CD14-positive monocyte (primary cell): ENCODE results near the gene FAM111B. TPM values are rescaled to one million over a fixed set of nuclear protein-coding genes. Genes with fewer than 3 reads are reported as not detected.

Experiments used
- DNase-seq, 3 donors: peaks; one replicate each; pipeline ENCODE4 v3.0.0-alpha.2; 2011 to 2022
- H2AFZ ChIP-seq: 2 replicates; pipeline ENCODE4 v1.6.0; 2012; ENCODE audit warnings: mild to moderate bottlenecking, low read depth, low read length, inconsistent platforms; ENCODE audit not compliant: insufficient read depth, poor library complexity, severe bottlenecking
- H3K27ac ChIP-seq, 2 donors: 1 replicate in 1 of 2; 2 replicates in 1 of 2; pipeline ENCODE4 v1.5.1; 2012 to 2013; ENCODE audit warnings: low read length in 2 of 2, control low read depth in 1 of 2, inconsistent platforms in 1 of 2, low read depth in 1 of 2, mild to moderate bottlenecking in 1 of 2
- H3K27me3 ChIP-seq, 2 donors: one replicate each; pipeline versions ENCODE4 v1.6.0 to v1.6.1; 2011 to 2013; ENCODE audit warnings: low read length in 2 of 2; ENCODE audit not compliant: control insufficient read depth in 2 of 2, insufficient read depth in 2 of 2
- H3K36me3 ChIP-seq, 2 donors: replicated peaks in 1 of 2; 1 replicate in 1 of 2; 2 replicates in 1 of 2; pipeline versions ENCODE4 v1.5.1 to v1.6.1; 2012 to 2013; ENCODE audit warnings: low read length in 2 of 2, control low read depth in 1 of 2, inconsistent platforms in 1 of 2, mild to moderate bottlenecking in 1 of 2; ENCODE audit not compliant: insufficient read depth in 2 of 2, control insufficient read depth in 1 of 2
- H3K4me1 ChIP-seq, 2 donors: 1 replicate in 1 of 2; 2 replicates in 1 of 2; pipeline versions ENCODE4 v1.5.1 to v1.6.1; 2012 to 2013; ENCODE audit warnings: low read length in 2 of 2, control low read depth in 1 of 2, inconsistent platforms in 1 of 2, mild to moderate bottlenecking in 1 of 2, moderate library complexity in 1 of 2; ENCODE audit not compliant: insufficient read depth in 2 of 2, control insufficient read depth in 1 of 2
- H3K4me2 ChIP-seq: replicated peaks from 2 replicates; pipeline ENCODE3; 2012; ENCODE audit warnings: low read length, moderate library complexity, mild to moderate bottlenecking; ENCODE audit not compliant: poor library complexity, severe bottlenecking; ENCODE audit errors: extremely low read depth
- H3K4me3 ChIP-seq, 3 experiments: fragments of 200-600 bp in 1 of 3; sonication (generic) in 1 of 3; replicated peaks in 1 of 3; 1 replicate in 2 of 3; 2 replicates in 1 of 3; pipeline ENCODE4 v1.5.1; 2011 to 2013; ENCODE audit warnings: low read length in 3 of 3, mild to moderate bottlenecking in 3 of 3, control low read depth in 2 of 3, low read depth in 2 of 3, inconsistent platforms in 1 of 3, moderate library complexity in 1 of 3
- H3K79me2 ChIP-seq: 2 replicates; pipeline ENCODE4 v1.6.0; 2012; ENCODE audit warnings: mild to moderate bottlenecking, control low read depth, inconsistent platforms, low read length, moderate library complexity; ENCODE audit not compliant: insufficient read depth
- H3K9ac ChIP-seq: 2 replicates; pipeline ENCODE4 v1.6.0; 2017; ENCODE audit warnings: low read length, mild to moderate bottlenecking; ENCODE audit not compliant: insufficient read depth, poor library complexity, severe bottlenecking
- H3K9me3 ChIP-seq, 2 donors: replicated peaks in 1 of 2; 1 replicate in 1 of 2; 2 replicates in 1 of 2; pipeline versions ENCODE4 v1.5.1 to v1.6.1; 2012 to 2013; ENCODE audit warnings: low read length in 2 of 2, control low read depth in 1 of 2; ENCODE audit not compliant: control insufficient read depth in 1 of 2, insufficient read depth in 1 of 2
- H4K20me1 ChIP-seq: 2 replicates; pipeline ENCODE4 v1.6.0; 2012; ENCODE audit warnings: mild to moderate bottlenecking, low read length, control low read depth, moderate library complexity; ENCODE audit not compliant: insufficient read depth
- H3K27ac Mint-ChIP-seq, 7 donors: one replicate each; pipeline ENCODE4 v1.8.0; 2020; ENCODE audit warnings: mild to moderate bottlenecking in 7 of 7, mixed read lengths in 7 of 7, moderate library complexity in 6 of 7, inconsistent platforms in 2 of 7
- H3K27me3 Mint-ChIP-seq, 3 donors: one replicate each; pipeline ENCODE4 v1.8.0; 2021 to 2022; ENCODE audit warnings: low read depth in 3 of 3, mild to moderate bottlenecking in 3 of 3, mixed read lengths in 3 of 3, moderate library complexity in 3 of 3, inconsistent platforms in 1 of 3
- H3K36me3 Mint-ChIP-seq, 2 donors: one replicate each; pipeline ENCODE4 v1.8.0; 2020; ENCODE audit warnings: mixed read lengths in 2 of 2, inconsistent platforms in 1 of 2, mild to moderate bottlenecking in 1 of 2
- H3K4me1 Mint-ChIP-seq: one replicate; pipeline ENCODE4 v1.8.0; 2020; ENCODE audit warnings: mild to moderate bottlenecking, mixed read lengths
- H3K4me3 Mint-ChIP-seq, 2 donors: one replicate each; pipeline ENCODE4 v1.8.0; 2020; ENCODE audit warnings: mild to moderate bottlenecking in 2 of 2, mixed read lengths in 2 of 2, moderate library complexity in 1 of 2
- H3K9me3 Mint-ChIP-seq, 7 donors: one replicate each; pipeline ENCODE4 v1.8.0; 2020 to 2022; ENCODE audit warnings: mixed read lengths in 7 of 7, mild to moderate bottlenecking in 6 of 7, moderate library complexity in 6 of 7, inconsistent platforms in 2 of 7
- WGBS: methylation state at CpG from one replicate; pipeline ENCODE4 v1.1.5; 2013; ENCODE audit warnings: missing lambda C conversion rate; ENCODE audit not compliant: insufficient coverage; 5-methylcytosine and 5-hydroxymethylcytosine counted together
- intact Hi-C, 2 donors: fragments of 100-400 bp; cut with micrococcal nuclease; formaldehyde crosslinking; loops; one replicate each; pipeline versions ENCODE4 v1.15.0 to v1.15.1; 2023
- polyA plus RNA-seq, 3 donors: library from polyadenylated mRNA; depleted of rRNA in 1 of 3; unstranded in 2 of 3; stranded (reverse) in 1 of 3; fragments of 300-500 nt in 2 of 3; fragments of >200 nt in 1 of 3; fragmentation: Illumina TruSeq in 2 of 3; gene quantifications; 1 replicate in 2 of 3; 2 replicates in 1 of 3; pipeline ENCODE4 v1.2.3, GENCODE V29; 2012 to 2021
- TF ChIP-seq, protein P1 (sequence below): fragments of 200-600 bp; IDR thresholded peaks from one replicate; pipeline ENCODE4 v1.8.0; 2022; ENCODE audit warnings: antibody characterized with exemption, mild to moderate bottlenecking

FAM111B gene
- polyA plus RNA-seq, 3 donors: 0.09 TPM; not detected in 2

DNA sequence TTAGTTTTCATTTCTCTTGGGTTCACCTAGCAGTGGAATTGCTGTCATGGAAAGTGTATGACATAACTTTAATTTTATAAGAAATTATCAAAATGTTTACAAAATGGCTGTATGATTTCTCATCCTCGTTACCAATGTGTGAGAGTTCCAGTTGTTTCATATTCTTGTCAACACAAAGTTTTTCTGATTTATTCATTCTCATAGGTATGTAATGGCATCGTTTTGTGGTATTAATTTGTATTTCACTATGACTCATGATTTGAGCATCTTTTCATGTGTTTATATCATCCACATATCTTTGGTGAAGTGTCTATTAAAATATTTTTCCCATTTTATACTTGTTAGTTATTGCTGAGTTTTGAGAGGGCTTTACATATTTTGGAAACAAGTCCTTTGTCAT is 5.5 kb downstream of the FAM111B start:
- Mint-ChIP-seq H3K4me1 (peaks cover 34% of the 10 kb centered on the region), H3K27ac (no peak overlapping the region), H3K27me3 (peaks cover 0 to 2% (median 0%) of the 10 kb centered on the region in 3 donors), H3K4me3 (no peak overlapping the region), H3K36me3 (peaks cover 56 to 62% of the 10 kb centered on the region in 2 donors), H3K9me3 (peaks cover 7 to 23% (median 14%) of the 10 kb centered on the region in 7 donors)
- no peaks in the 10 kb centered on the region for H3K27me3 ChIP-seq
- no peak overlapping the region for H3K4me2 ChIP-seq
- H3K9me3 ChIP-seq: peaks cover 10 to 12% of the 10 kb centered on the region in 2 donors
- DNase-seq: no peak
- H3K4me1 ChIP-seq: peaks cover 9 to 10% of the 10 kb centered on the region in 2 donors
- H3K79me2 ChIP-seq: peaks cover 48% of the 10 kb centered on the region
- intact Hi-C loops: no loop called here
- peaks cover 14 to 51% of the 10 kb centered on the region in 2 donors for H3K36me3 ChIP-seq
- no CpG with 5 or more reads among the region's 2 CpGs for WGBS
- no peak overlapping the region for H3K27ac ChIP-seq
- TF ChIP-seq, protein P1, sequence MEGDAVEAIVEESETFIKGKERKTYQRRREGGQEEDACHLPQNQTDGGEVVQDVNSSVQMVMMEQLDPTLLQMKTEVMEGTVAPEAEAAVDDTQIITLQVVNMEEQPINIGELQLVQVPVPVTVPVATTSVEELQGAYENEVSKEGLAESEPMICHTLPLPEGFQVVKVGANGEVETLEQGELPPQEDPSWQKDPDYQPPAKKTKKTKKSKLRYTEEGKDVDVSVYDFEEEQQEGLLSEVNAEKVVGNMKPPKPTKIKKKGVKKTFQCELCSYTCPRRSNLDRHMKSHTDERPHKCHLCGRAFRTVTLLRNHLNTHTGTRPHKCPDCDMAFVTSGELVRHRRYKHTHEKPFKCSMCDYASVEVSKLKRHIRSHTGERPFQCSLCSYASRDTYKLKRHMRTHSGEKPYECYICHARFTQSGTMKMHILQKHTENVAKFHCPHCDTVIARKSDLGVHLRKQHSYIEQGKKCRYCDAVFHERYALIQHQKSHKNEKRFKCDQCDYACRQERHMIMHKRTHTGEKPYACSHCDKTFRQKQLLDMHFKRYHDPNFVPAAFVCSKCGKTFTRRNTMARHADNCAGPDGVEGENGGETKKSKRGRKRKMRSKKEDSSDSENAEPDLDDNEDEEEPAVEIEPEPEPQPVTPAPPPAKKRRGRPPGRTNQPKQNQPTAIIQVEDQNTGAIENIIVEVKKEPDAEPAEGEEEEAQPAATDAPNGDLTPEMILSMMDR: no peak
- no peak overlapping the region for H3K9ac ChIP-seq
- no peaks in the 10 kb centered on the region for H4K20me1 ChIP-seq
- H2AFZ ChIP-seq: no peak overlapping the region
- no peak overlapping the region for H3K4me3 ChIP-seq

GRCh38 chr11:59114344-59114743 is 7.3 kb downstream of the FAM111B start:
- H3K9me3 Mint-ChIP-seq: peaks cover 25 to 36% (median 30%) of the 10 kb centered on the region in 7 donors
- peaks cover 71 to 79% of the 10 kb centered on the region in 2 donors for H3K36me3 Mint-ChIP-seq
- 100% methylated on average over 2 of the region's 3 CpGs for WGBS

More at GRCh38 chr11:59114344-59114743, 7.3 kb downstream of the FAM111B start:
- no peak overlapping the region for H3K4me2 ChIP-seq
- H3K9me3 ChIP-seq: peaks cover 22 to 31% of the 10 kb centered on the region in 2 donors
- H3K27ac ChIP-seq: no peak overlapping the region
- H3K9ac ChIP-seq: no peak overlapping the region
- H3K4me3 ChIP-seq: no peak overlapping the region
- peaks cover 0 to 2% (median 0%) of the 10 kb centered on the region in 3 donors for H3K27me3 Mint-ChIP-seq
- DNase-seq: no peak
- no peaks in the 10 kb centered on the region for H3K4me1 ChIP-seq
- TF ChIP-seq, protein P1: no peak
- H3K27ac Mint-ChIP-seq: no peak overlapping the region
- intact Hi-C loops: no loop called here
- no peaks in the 10 kb centered on the region for H3K27me3 ChIP-seq
- peaks cover 15% of the 10 kb centered on the region for H3K4me1 Mint-ChIP-seq
- H3K36me3 ChIP-seq: peaks cover 17 to 70% of the 10 kb centered on the region in 2 donors
- no peaks in the 10 kb centered on the region for H4K20me1 ChIP-seq
- no peak overlapping the region for H2AFZ ChIP-seq
- H3K79me2 ChIP-seq: peaks cover 33% of the 10 kb centered on the region
- H3K4me3 Mint-ChIP-seq: no peak overlapping the region
